Testis (tissue), 3 donors: ENCODE results near the gene PHLDA1. TPM values are rescaled to one million over a fixed set of nuclear protein-coding genes. Genes with fewer than 3 reads are reported as not detected.

ENCODE experiments used
- DNase-seq: peaks from one replicate; pipeline ENCODE4 v3.0.0-alpha.2; 2019
- H3K27ac ChIP-seq, 2 donors: fragments of 200-600 bp; sonication (generic); one replicate each; pipeline ENCODE4 v1.5.1; 2019
- H3K27me3 ChIP-seq: fragments of 200-600 bp; sonication (generic); one replicate; pipeline ENCODE4 v1.5.1; 2019
- H3K36me3 ChIP-seq: fragments of 200-600 bp; sonication (generic); one replicate; pipeline ENCODE4 v1.5.1; 2017; ENCODE audit warnings: low read depth; ENCODE audit errors: missing control alignments
- H3K4me1 ChIP-seq: fragments of 200-600 bp; sonication (generic); one replicate; pipeline ENCODE4 v1.5.1; 2019
- H3K4me3 ChIP-seq, 2 donors: fragments of 200-600 bp; sonication (generic); one replicate each; pipeline ENCODE4 v1.5.1; 2017 to 2019
- H3K9me3 ChIP-seq: fragments of 200-600 bp; sonication (generic); one replicate; pipeline ENCODE4 v1.5.1; 2017
- CTCF ChIP-seq, 3 experiments: fragments of 450-650 bp in 2 of 3; fragments of 200-600 bp in 1 of 3; sonication (generic) in 1 of 3; IDR thresholded peaks; one replicate each; pipeline ENCODE4 v1.5.1; 2016 to 2019; ENCODE audit warnings: antibody characterized with exemption in 3 of 3, mild to moderate bottlenecking in 2 of 3, moderate library complexity in 1 of 3
- POLR2A ChIP-seq: fragments of 450-650 bp; IDR thresholded peaks from one replicate; pipeline ENCODE4 v1.6.1; 2017; ENCODE audit warnings: antibody characterized with exemption, mild to moderate bottlenecking, moderate library complexity
- WGBS, 2 donors: methylation state at CpG; one replicate each; pipeline ENCODE4 v1.1.5; 2018; 5-methylcytosine and 5-hydroxymethylcytosine counted together
- intact Hi-C: fragments of 100-400 bp; cut with DNase I; formaldehyde crosslinking; loops from one replicate; pipeline ENCODE4 v1.15.1; 2023; ENCODE audit warnings: low total_unique reads
- polyA plus RNA-seq: library from polyadenylated mRNA; stranded (reverse); fragments of 350-450 nt; fragmentation: Illumina TruSeq; extraction: RNeasy Lipid Tissue Mini Kit (QIAGEN cat#74804); gene quantifications from one replicate; pipeline ENCODE4 v1.2.3, GENCODE V29; 2014; ENCODE audit warnings: low read depth, low replicate concordance; ENCODE audit not compliant: insufficient read depth
- total RNA-seq, 2 donors: library from RNA; depleted of rRNA; stranded (reverse); fragments of >200 nt; gene quantifications; one replicate each; pipeline ENCODE4 v1.2.3, GENCODE V29; 2016

Gene PHLDA1
- total and polyA plus RNA-seq, 3 donors from 2014 or later = 7.7 to 10.9 (median 8.2) TPM

- intact Hi-C loops = loop anchor here (10.0 kb wide), 1 partner anchor 466 kb away; no protein-coding TSS in a partner anchor
- H3K27me3 ChIP-seq = no peaks in the 10 kb centered on the region
- DNase-seq = peak; percentile 49
- no peaks in the 10 kb centered on the region for H3K9me3 ChIP-seq
- H3K4me1 ChIP-seq = peaks cover 12% of the 10 kb centered on the region
- H3K4me3 ChIP-seq = peak overlapping the region; percentile 71 to 91
- H3K27ac ChIP-seq = peak overlapping the region; percentile 94 to 99
- TF ChIP-seq POLR2A = no peak
- TF ChIP-seq CTCF (IDR thresholded peaks at IDR 0.05) = no peak
- whole genome bisulfite sequencing, 2 donors = 0 to 3% methylated on average over 22 to 40 of the region's 40 CpGs
- H3K36me3 ChIP-seq = no peaks in the 10 kb centered on the region
Observed at GRCh38 chr12:76030341-76031080, 1.1 kb downstream of the PHLDA1 start.

GRCh38 chr12:76029982-76030340 is 1.6 kb downstream of the PHLDA1 start:
- intact Hi-C loops = loop anchor here (10.0 kb wide), 1 partner anchor 465 kb away; no protein-coding TSS in a partner anchor
- no peak for TF ChIP-seq CTCF (IDR thresholded peaks at IDR 0.05)
- no peak for TF ChIP-seq POLR2A
- 0% methylated on average over 22 of the region's 22 CpGs for WGBS, 2 donors
- peak overlapping the region; percentile 94 to 99 for H3K27ac ChIP-seq
- no peaks in the 10 kb centered on the region for H3K27me3 ChIP-seq
- no peaks in the 10 kb centered on the region for H3K9me3 ChIP-seq
- H3K4me3 ChIP-seq = peak overlapping the region; percentile 71 to 91
- H3K36me3 ChIP-seq = no peaks in the 10 kb centered on the region
- peak; percentile 31 for DNase-seq
- peaks cover 12% of the 10 kb centered on the region for H3K4me1 ChIP-seq

GRCh38 chr12:76028571-76029277 is 2.9 kb downstream of the PHLDA1 start:
- Histone ChIP-seq H3K27ac (peak overlapping the region; percentile 35 to 94), H3K27me3 (no peaks in the 10 kb centered on the region), H3K4me3 (peak overlapping the region; percentile 71 to 91), H3K36me3 (no peaks in the 10 kb centered on the region), H3K9me3 (no peaks in the 10 kb centered on the region), H3K4me1 (peaks cover 12% of the 10 kb centered on the region)
- 33 to 42% methylated on average over 3 of the region's 3 CpGs for WGBS, 2 donors
- intact Hi-C loops = no loop called here
- TF ChIP-seq CTCF (IDR thresholded peaks at IDR 0.05) = no peak
- TF ChIP-seq POLR2A = no peak
- DNase-seq = no peak

- Histone ChIP-seq H3K9me3 (no peaks in the 10 kb centered on the region), H3K27me3 (no peaks in the 10 kb centered on the region), H3K4me1 (no peaks in the 10 kb centered on the region), H3K27ac (peak overlapping the region in 1 of 2 donors; percentile 35), H3K4me3 (no peak overlapping the region), H3K36me3 (no peaks in the 10 kb centered on the region)
- WGBS, 2 donors = 57 to 63% methylated on average over 1 of the region's 1 CpG
- DNase-seq = no peak
- TF ChIP-seq CTCF (IDR thresholded peaks at IDR 0.05) (no peak), POLR2A (no peak)
- intact Hi-C loops = no loop called here
Observed at GRCh38 chr12:76026643-76027063, 4.9 kb downstream of the PHLDA1 start.
